Right lobe of liver (tissue), 6 donors: Measurements from ENCODE around the gene SPNS3. TPM values are rescaled to one million over a fixed set of nuclear protein-coding genes. Genes with fewer than 3 reads are reported as not detected.

Source experiments
- ATAC-seq, 4 donors: fragments of 200-7000 bp; cut with Tn5 transposase; one replicate each; pipeline ENCODE4 v1.9.1; 2020; ENCODE audit warnings: mild to moderate bottlenecking in 4 of 4, moderate library complexity in 4 of 4
- DNase-seq, 3 donors: peaks; one replicate each; pipeline ENCODE4 v3.0.0-alpha.2; 2020
- H3K27ac ChIP-seq, 3 donors: fragments of 200-600 bp; one replicate each; pipeline ENCODE4 v1.8.0; 2022
- H3K27me3 ChIP-seq, 2 donors: fragments of 200-600 bp; one replicate each; pipeline ENCODE4 v1.8.0; 2022
- H3K36me3 ChIP-seq, 4 donors: fragments of 200-600 bp; sonication (generic) in 1 of 4; one replicate each; pipeline versions ENCODE4 v1.5.1 to v1.8.0; 2017 to 2022; ENCODE audit warnings: control low read depth in 1 of 4
- H3K4me1 ChIP-seq, 4 donors: fragments of 200-600 bp; sonication (generic) in 1 of 4; one replicate each; pipeline versions ENCODE4 v1.5.1 to v1.8.0; 2017 to 2022; ENCODE audit warnings: control low read depth in 1 of 4
- H3K4me3 ChIP-seq, 3 donors: fragments of 200-600 bp; one replicate each; pipeline ENCODE4 v1.8.0; 2022
- H3K9me3 ChIP-seq, 4 donors: fragments of 200-600 bp; sonication (generic) in 1 of 4; one replicate each; pipeline versions ENCODE4 v1.5.1 to v1.8.0; 2017 to 2022; ENCODE audit warnings: control low read depth in 1 of 4
- POLR2A ChIP-seq: fragments of 450-650 bp; IDR thresholded peaks from one replicate; pipeline ENCODE4 v1.6.1; 2017; ENCODE audit warnings: antibody characterized with exemption, mild to moderate bottlenecking
- WGBS: methylation state at CpG from one replicate; pipeline ENCODE4 v1.1.6; 2018; ENCODE audit warnings: low coverage, low lambda C conversion rate; ENCODE audit not compliant: insufficient coverage; ENCODE audit errors: missing lambda C conversion rate; 5-methylcytosine and 5-hydroxymethylcytosine counted together
- intact Hi-C, 2 donors: fragments of 100-400 bp; cut with DNase I; formaldehyde crosslinking; loops; one replicate each; pipeline versions ENCODE4 v1.11.2 to v1.14.1; 2022
- total RNA-seq, 6 experiments: library from RNA; depleted of rRNA in 2 of 6; stranded (reverse); fragments of >200 nt in 2 of 6; fragmentation: NEBNext Ultra II Directional in 3 of 6; extraction: Animal tissue kit (Norgen Biotek cat#: 25700) in 3 of 6; gene quantifications; one replicate each; pipeline versions ENCODE4 v1.1.0 to v1.2.4, GENCODE V29; 2016 to 2023
- TF ChIP-seq, protein P1 (sequence below), 4 donors: fragments of 200-600 bp in 3 of 4; fragments of 450-650 bp in 1 of 4; IDR thresholded peaks; one replicate each; pipeline versions ENCODE4 v1.5.1 to v1.8.0; 2016 to 2022; ENCODE audit warnings: antibody characterized with exemption in 4 of 4, mild to moderate bottlenecking in 2 of 4
- donor health status: DM: no; HTN: yes; CAD: no.
- donor health status: DM: no; HTN: no; CAD: no.
- donor health status: DM: no; HTN: no; CAD: no.
- donor health status: DM: no; HTN: yes; CAD: no.
- donor health status: DM: no; HTN: yes; CAD: no.

The SPNS3 gene
- total RNA-seq, 6 experiments from 2014 or later, result not detected

GRCh38 chr17:4509401-4509800 lies 75.7 kb downstream of the SPNS3 start:
- intact Hi-C loops, result loop anchor here in 1 of 2 donors (10.0 kb wide), 1 partner anchor 85 kb away; no protein-coding TSS in a partner anchor
- 42% methylated on average over 7 of the region's 8 CpGs for WGBS

DNA sequence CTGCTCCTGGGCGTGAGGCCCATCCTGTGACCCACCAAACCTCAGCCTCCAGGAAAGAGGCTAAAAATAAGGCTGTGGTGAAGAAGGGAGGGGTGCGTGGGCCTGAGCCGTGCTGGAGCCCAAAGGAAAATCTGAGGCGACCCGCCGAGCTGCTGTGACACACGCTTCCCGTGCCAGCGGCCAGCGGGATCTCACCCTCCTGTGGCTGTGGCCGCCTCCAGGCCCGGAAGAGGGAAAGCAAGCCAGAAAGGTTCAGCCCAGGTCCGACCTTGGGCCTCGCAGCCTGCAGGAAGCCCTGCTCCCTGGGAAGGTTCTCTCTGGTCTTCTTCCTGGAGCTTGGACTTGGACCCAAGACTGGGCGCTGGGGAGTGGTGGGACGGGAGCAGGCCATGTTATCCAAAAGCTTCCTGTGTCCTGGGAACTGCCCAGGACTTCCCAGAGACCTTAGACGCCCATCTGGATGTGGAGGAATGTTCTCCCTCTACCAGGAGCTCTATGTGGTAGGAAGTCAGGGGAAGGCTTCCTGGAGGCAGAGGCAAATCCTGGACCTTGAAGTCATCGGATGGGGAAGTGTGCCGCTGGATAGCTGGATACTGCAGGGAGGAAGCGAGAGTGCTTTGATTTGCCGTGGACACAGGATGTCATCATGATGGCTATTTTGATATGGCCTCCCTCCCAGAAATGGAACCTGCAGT lies 76.3 kb downstream of the SPNS3 start:
- intact Hi-C loops, result loop anchor here in 1 of 2 donors (10.0 kb wide), 1 partner anchor 85 kb away; no protein-coding TSS in a partner anchor
- Histone ChIP-seq H3K27ac (peak overlapping the region in 2 of 3 donors; percentile 12 to 65), H3K27me3 (no peaks in the 10 kb centered on the region), H3K4me3 (no peak overlapping the region), H3K4me1 (no peaks in the 10 kb centered on the region), H3K36me3 (no peaks in the 10 kb centered on the region), H3K9me3 (no peaks in the 10 kb centered on the region)
- TF ChIP-seq, protein P1, sequence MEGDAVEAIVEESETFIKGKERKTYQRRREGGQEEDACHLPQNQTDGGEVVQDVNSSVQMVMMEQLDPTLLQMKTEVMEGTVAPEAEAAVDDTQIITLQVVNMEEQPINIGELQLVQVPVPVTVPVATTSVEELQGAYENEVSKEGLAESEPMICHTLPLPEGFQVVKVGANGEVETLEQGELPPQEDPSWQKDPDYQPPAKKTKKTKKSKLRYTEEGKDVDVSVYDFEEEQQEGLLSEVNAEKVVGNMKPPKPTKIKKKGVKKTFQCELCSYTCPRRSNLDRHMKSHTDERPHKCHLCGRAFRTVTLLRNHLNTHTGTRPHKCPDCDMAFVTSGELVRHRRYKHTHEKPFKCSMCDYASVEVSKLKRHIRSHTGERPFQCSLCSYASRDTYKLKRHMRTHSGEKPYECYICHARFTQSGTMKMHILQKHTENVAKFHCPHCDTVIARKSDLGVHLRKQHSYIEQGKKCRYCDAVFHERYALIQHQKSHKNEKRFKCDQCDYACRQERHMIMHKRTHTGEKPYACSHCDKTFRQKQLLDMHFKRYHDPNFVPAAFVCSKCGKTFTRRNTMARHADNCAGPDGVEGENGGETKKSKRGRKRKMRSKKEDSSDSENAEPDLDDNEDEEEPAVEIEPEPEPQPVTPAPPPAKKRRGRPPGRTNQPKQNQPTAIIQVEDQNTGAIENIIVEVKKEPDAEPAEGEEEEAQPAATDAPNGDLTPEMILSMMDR (IDR thresholded peaks at IDR 0.05), result no peak
- no peak for TF ChIP-seq POLR2A
- peak; percentile 47 to 59 (median 50) for ATAC-seq
- WGBS, result 45% methylated on average over 4 of the region's 21 CpGs
- peak in 1 of 3 donors; percentile 49 for DNase-seq

More at GRCh38 chr17:4509401-4509800, 75.7 kb downstream of the SPNS3 start:
- TF ChIP-seq, protein P1 (IDR thresholded peaks at IDR 0.05), result no peak
- no peak for TF ChIP-seq POLR2A
- Histone ChIP-seq H3K27me3 (no peaks in the 10 kb centered on the region), H3K36me3 (no peaks in the 10 kb centered on the region), H3K4me1 (no peaks in the 10 kb centered on the region), H3K4me3 (no peak overlapping the region), H3K9me3 (no peaks in the 10 kb centered on the region), H3K27ac (peak overlapping the region in 2 of 3 donors; percentile 12 to 65)
- ATAC-seq, result peak; percentile 24 to 46 (median 32)
- DNase-seq, result no peak

DNA sequence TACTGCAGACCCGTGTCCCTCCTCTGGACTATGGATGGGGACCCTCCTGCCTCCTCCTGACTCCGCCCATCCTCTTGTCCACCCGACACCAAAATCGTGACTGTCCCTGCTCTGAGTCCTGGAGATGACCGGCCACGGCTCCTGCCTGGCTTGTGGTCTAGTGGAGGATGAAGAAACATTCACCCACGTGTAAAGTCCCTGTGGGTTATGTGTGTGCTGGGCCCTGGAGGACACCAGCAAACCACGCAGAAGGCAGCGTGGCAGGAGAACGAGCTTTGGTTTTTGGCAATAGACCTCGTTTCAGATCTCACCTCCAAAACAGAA lies 76.8 kb downstream of the SPNS3 start:
- TF ChIP-seq POLR2A, result no peak
- TF ChIP-seq, protein P1 (IDR thresholded peaks at IDR 0.05), result no peak
- Histone ChIP-seq H3K9me3 (no peaks in the 10 kb centered on the region), H3K4me1 (no peaks in the 10 kb centered on the region), H3K4me3 (no peak overlapping the region), H3K27ac (peak overlapping the region in 1 of 3 donors; percentile 65), H3K27me3 (no peaks in the 10 kb centered on the region), H3K36me3 (no peaks in the 10 kb centered on the region)
- ATAC-seq (no peak), DNase-seq (no peak)
- intact Hi-C loops, result no loop called here
- WGBS, result 62% methylated on average over 7 of the region's 11 CpGs

DNA sequence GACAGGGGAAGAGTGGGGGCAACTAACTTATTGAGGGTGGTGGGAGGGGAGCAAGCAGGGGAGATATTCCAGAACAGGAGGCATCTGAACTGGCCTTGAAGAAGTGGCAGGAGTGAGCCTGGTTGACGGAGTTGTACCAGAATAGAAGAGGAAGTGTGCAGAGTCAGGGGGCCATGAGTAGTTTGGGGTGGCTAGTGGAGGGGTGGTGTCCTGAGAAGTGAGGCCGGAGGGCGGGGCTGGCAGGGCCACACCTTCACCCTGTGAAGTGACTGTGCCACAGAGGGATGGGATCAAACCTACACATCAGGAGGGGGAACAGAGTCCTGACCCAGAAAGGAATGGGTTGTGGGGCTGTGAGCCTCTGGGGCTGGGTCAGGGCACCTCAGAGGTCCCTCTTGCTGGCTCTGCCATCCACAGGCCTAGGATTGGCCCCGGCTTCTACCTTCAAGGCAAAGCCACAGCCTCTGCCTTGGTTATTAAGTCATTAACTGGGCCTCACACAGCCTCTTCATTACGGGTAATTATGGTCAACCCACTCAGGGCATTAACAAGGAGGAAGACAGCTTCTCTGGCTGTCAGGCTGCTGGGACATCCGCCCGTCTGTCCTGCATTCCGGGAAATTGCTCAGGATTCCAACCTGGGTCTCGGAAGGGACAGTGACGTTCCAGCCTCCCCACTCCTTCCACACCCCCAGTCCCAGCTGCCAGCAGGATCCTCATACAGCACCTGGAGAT lies 77.6 kb downstream of the SPNS3 start:
- DNase-seq (no peak), ATAC-seq (no peak)
- no peaks in the 10 kb centered on the region for H3K9me3 ChIP-seq
- no peak overlapping the region for H3K4me3 ChIP-seq
- TF ChIP-seq, protein P1 (IDR thresholded peaks at IDR 0.05), result no peak
- no peak for TF ChIP-seq POLR2A
- H3K27me3 ChIP-seq, result no peaks in the 10 kb centered on the region
- 83% methylated on average over 1 of the region's 10 CpGs for WGBS
- H3K36me3 ChIP-seq, result no peaks in the 10 kb centered on the region
- H3K27ac ChIP-seq, result no peak overlapping the region
- no peaks in the 10 kb centered on the region for H3K4me1 ChIP-seq
- intact Hi-C loops, result no loop called here
